Activated naive CD8-positive, alpha-beta T cell (primary cell): ENCODE results near the gene SNRK.

Source experiments
- H3K27ac Mint-ChIP-seq: one replicate; pipeline ENCODE4 v1.8.0; 2021; ENCODE audit warnings: mixed read lengths
- H3K27me3 Mint-ChIP-seq: one replicate; pipeline ENCODE4 v1.8.0; 2021; ENCODE audit warnings: mixed read lengths
- H3K36me3 Mint-ChIP-seq: one replicate; pipeline ENCODE4 v1.8.0; 2021; ENCODE audit warnings: mixed read lengths
- H3K4me1 Mint-ChIP-seq: one replicate; pipeline ENCODE4 v1.8.0; 2021; ENCODE audit warnings: low read depth, mixed read lengths
- H3K4me3 Mint-ChIP-seq: one replicate; pipeline ENCODE4 v1.8.0; 2021; ENCODE audit warnings: mild to moderate bottlenecking, mixed read lengths
- H3K9me3 Mint-ChIP-seq: one replicate; pipeline ENCODE4 v1.8.0; 2021; ENCODE audit warnings: low read depth, mixed read lengths

SNRK gene

DNA sequence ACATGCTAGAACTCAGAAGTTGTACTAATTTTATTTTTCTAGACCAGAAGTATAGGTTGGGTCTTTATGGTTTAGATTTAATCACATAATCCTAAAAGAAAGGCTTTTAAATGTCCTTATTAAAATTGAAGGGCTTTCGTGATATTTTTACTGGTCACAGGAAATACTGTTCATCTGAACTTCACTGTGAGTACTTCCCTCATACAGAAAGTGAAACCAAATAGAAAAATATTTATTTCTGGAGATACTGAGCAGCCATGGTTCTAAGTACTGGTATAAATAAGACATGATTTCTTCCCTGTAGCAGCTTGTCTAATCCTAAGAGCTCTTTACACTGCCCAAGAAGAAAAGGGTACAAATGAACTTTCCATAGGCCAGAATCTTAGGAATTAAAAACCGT is 2.0 kb downstream of the SNRK start:
- Mint-ChIP-seq H3K4me1 (peaks cover 57% of the 10 kb centered on the region), H3K27me3 (no peaks in the 10 kb centered on the region), H3K9me3 (no peaks in the 10 kb centered on the region), H3K27ac (peak overlapping the region; percentile 99), H3K36me3 (peaks cover 2% of the 10 kb centered on the region), H3K4me3 (peak overlapping the region; percentile 98)

DNA sequence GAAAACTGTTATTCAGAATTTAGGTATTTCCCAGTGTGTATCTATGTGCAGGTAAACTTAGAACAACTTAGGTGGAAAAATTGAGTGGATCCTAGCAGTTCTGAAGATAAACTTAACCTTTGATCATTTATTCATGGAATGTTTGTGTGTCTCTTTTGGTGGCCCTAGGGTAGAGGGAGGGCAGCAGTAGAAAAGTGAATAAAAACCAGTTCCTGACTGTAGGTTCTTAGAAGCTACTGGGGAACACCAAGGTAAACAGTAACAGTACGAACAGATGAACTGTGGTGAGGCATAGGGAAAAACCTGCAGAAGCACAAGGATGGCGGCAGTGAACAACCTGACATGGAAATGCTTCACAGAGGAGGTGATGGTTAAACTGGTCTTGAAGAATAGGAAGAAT is 2.5 kb downstream of the SNRK start:
- H3K4me1 Mint-ChIP-seq = peaks cover 59% of the 10 kb centered on the region
- peak overlapping the region; percentile 98 for H3K4me3 Mint-ChIP-seq
- peak overlapping the region; percentile 99 for H3K27ac Mint-ChIP-seq
- H3K27me3 Mint-ChIP-seq = no peaks in the 10 kb centered on the region
- peaks cover 2% of the 10 kb centered on the region for H3K36me3 Mint-ChIP-seq
- no peaks in the 10 kb centered on the region for H3K9me3 Mint-ChIP-seq

- peaks cover 65% of the 10 kb centered on the region for H3K4me1 Mint-ChIP-seq
- H3K4me3 Mint-ChIP-seq = peak overlapping the region; percentile 98
- no peaks in the 10 kb centered on the region for H3K9me3 Mint-ChIP-seq
- no peaks in the 10 kb centered on the region for H3K27me3 Mint-ChIP-seq
- peak overlapping the region; percentile 99 for H3K27ac Mint-ChIP-seq
- peaks cover 2% of the 10 kb centered on the region for H3K36me3 Mint-ChIP-seq
Measured at GRCh38 chr3:43289401-43289800, 3.1 kb downstream of the SNRK start.

DNA sequence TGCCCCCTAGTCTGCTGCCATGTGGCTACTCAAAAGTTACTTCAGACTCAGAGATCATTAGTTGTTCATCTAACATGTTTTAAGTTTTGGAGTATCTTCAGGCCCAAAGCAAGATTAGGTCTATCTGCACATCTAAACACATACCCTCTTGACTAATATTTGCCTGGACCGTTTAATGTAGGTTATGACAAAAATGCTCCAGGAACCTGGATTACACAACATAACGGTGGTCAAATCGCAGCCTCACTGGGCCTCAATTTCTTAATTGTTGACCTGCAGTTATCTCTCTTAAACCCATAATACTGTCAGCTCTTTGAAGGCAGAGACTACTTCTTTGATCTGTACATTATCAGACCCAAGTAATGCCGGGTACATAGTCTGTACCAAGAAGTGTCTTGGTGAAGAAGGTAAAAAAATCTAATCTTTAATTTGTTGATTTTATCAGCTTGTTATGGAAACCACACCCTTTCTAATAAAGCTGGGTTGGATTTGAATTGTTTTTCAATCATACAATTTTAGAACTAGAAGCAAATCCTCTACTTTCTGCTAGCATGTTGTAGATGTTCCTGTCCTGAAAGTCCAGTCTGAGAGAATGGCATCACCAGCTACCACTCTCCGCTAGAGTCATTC is 3.6 kb downstream of the SNRK start:
- H3K27ac Mint-ChIP-seq = peak overlapping the region; percentile 99

GRCh38 chr3:43290956-43291355 is 4.6 kb downstream of the SNRK start:
- H3K4me1 Mint-ChIP-seq = peaks cover 78% of the 10 kb centered on the region
- H3K27ac Mint-ChIP-seq = peak overlapping the region; percentile 99
- H3K27me3 Mint-ChIP-seq = no peaks in the 10 kb centered on the region
- peaks cover 2% of the 10 kb centered on the region for H3K36me3 Mint-ChIP-seq
- H3K4me3 Mint-ChIP-seq = peak overlapping the region; percentile 98
- no peaks in the 10 kb centered on the region for H3K9me3 Mint-ChIP-seq

More for the DNA sequence above, 3.6 kb downstream of the SNRK start:
- Mint-ChIP-seq H3K27me3 (no peaks in the 10 kb centered on the region), H3K9me3 (no peaks in the 10 kb centered on the region), H3K4me3 (peak overlapping the region; percentile 98), H3K36me3 (peaks cover 2% of the 10 kb centered on the region), H3K4me1 (peaks cover 71% of the 10 kb centered on the region)

DNA sequence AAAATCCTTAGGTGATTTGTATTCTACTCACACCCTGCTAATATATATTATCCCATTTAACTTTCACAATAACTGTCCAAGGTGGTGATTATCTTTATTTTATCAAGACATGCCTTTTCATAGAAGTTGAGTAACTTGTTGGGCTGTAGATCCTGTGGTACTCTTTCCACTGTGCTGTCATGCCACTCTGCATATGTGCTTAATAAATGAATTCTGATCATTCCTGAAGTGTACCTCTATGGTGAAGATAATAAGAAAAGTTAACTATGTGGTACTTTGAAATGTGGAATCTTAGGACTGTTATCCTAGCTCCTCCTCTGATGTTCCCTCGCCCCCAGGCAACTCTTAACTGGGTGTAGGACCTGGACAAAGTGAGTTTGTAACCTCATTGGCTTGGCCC is 5.2 kb downstream of the SNRK start:
- H3K9me3 Mint-ChIP-seq = no peaks in the 10 kb centered on the region
- H3K27me3 Mint-ChIP-seq = no peaks in the 10 kb centered on the region
- peak overlapping the region; percentile 99 for H3K27ac Mint-ChIP-seq
- peaks cover 83% of the 10 kb centered on the region for H3K4me1 Mint-ChIP-seq
- peaks cover 2% of the 10 kb centered on the region for H3K36me3 Mint-ChIP-seq
- peak overlapping the region; percentile 98 for H3K4me3 Mint-ChIP-seq

- Mint-ChIP-seq H3K4me1 (peaks cover 93% of the 10 kb centered on the region), H3K27ac (peak overlapping the region; percentile 90), H3K27me3 (no peaks in the 10 kb centered on the region), H3K9me3 (no peaks in the 10 kb centered on the region), H3K36me3 (peaks cover 5% of the 10 kb centered on the region), H3K4me3 (peak overlapping the region; percentile 61)
Measured at GRCh38 chr3:43294975-43295374, 8.6 kb downstream of the SNRK start.

- Mint-ChIP-seq H3K4me1 (peaks cover 88% of the 10 kb centered on the region), H3K36me3 (peaks cover 5% of the 10 kb centered on the region)
Measured at GRCh38 chr3:43296565-43296964, 10.2 kb downstream of the SNRK start.

DNA sequence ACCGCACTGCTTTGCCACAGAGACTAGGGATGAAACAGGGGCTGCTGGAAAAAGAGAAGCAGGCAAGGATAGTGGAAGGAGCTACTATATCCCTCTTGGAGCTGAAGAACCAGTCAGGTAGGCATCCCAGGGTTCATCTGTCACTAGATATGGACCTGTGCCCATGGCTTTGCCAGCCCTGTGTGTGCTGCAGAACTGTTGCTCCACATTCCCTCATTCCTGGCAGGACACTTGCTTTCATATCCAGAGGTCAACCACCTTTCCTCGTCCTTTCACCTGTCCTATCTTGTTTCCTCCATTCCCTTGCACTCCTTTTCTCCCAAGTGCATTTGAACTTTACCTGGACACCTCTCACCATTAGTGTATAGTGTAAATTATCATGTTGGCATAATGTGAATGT is 12.0 kb downstream of the SNRK start:
- Mint-ChIP-seq H3K4me3 (peak overlapping the region; percentile 81), H3K27me3 (no peaks in the 10 kb centered on the region), H3K27ac (peak overlapping the region; percentile 96), H3K36me3 (peaks cover 9% of the 10 kb centered on the region), H3K4me1 (peaks cover 87% of the 10 kb centered on the region), H3K9me3 (no peaks in the 10 kb centered on the region)

More at GRCh38 chr3:43296565-43296964, 10.2 kb downstream of the SNRK start:
- Mint-ChIP-seq H3K27me3 (no peaks in the 10 kb centered on the region), H3K4me3 (peak overlapping the region; percentile 81), H3K9me3 (no peaks in the 10 kb centered on the region), H3K27ac (peak overlapping the region; percentile 95)

GRCh38 chr3:43298761-43299160 is 12.4 kb downstream of the SNRK start:
- Mint-ChIP-seq H3K36me3 (peaks cover 13% of the 10 kb centered on the region), H3K27ac (peak overlapping the region; percentile 96), H3K27me3 (no peaks in the 10 kb centered on the region), H3K4me1 (peaks cover 89% of the 10 kb centered on the region), H3K4me3 (peak overlapping the region; percentile 81), H3K9me3 (no peaks in the 10 kb centered on the region)

DNA sequence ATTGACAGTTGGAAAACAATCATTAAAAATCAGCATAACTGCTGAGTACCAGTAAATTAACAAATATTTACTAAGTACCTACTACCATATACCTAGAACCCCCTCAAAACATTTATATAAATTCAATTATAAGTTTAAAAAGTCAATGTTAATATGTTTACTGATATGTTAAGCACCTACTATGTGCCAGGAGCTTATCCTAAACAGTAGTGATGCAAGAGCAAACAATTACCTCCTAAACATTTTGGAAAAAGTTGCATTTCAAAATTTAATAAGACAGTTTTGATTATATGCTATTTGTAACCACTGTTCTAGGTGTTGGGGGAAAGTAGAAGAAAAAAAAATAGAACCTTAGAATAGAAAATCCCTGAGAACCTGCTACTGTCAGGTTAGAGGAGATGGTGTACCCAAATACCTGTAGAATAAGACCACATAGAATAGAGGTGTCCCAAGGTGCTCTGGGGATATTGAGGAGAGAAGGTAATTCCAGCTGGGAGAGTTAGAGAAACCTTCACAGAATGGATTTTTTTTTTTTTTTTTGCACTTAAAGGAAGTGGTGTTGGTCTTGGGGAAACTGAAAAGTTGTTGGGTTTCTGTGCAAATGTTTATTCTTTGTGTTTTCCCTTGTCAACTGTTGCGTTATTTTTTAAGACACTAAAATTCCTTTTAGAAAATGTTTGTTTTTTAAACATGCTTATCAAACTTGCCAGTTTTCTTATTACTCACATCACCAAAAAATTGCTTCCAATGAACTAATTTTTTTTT is 16.0 kb downstream of the SNRK start:
- Mint-ChIP-seq H3K27me3 (no peaks in the 10 kb centered on the region), H3K4me1 (peaks cover 83% of the 10 kb centered on the region), H3K36me3 (peaks cover 21% of the 10 kb centered on the region), H3K9me3 (no peaks in the 10 kb centered on the region), H3K27ac (peak overlapping the region; percentile 96), H3K4me3 (peak overlapping the region; percentile 73)

DNA sequence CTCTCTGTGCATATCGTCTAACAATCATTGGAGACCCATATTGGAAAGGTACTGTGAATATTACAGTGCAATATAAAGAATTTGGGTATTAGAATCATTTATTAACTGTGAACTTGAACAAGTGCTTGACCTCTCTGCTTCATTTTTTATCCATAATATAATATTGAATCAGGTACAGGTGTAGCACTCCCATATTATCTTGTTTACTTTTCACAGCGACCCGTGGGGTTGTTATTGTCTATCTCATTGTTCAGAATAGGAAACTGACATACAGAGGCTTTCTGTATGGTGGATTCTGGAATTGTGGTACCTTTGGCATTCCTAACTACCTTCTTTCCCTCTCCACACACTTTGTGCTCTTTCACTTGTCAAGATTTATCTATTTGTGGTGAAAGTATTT is 17.8 kb downstream of the SNRK start:
- H3K4me3 Mint-ChIP-seq = peak overlapping the region; percentile 19
- no peaks in the 10 kb centered on the region for H3K27me3 Mint-ChIP-seq
- peaks cover 6% of the 10 kb centered on the region for H3K9me3 Mint-ChIP-seq
- H3K27ac Mint-ChIP-seq = peak overlapping the region; percentile 96
- peaks cover 30% of the 10 kb centered on the region for H3K36me3 Mint-ChIP-seq
- peaks cover 86% of the 10 kb centered on the region for H3K4me1 Mint-ChIP-seq

DNA sequence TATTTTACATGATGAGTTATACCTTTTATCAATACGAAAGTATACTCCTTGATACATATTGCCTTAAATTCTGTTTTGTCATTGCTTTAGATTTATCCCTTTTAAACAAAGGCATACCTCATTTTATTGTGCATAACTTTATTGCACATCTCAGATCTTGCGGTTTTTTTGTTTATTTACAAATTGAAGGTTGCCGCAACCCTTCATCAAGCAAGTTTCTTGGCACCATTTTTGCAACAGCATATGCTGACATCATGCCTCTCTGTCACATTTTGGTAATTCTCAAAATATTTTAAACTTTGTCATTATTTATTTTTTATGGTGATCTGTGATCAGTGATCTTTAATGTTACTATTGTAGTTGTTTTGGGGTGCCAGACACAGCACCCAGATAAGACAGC is 20.9 kb downstream of the SNRK start:
- Mint-ChIP-seq H3K27ac (peak overlapping the region; percentile 93), H3K4me1 (peaks cover 92% of the 10 kb centered on the region), H3K27me3 (no peaks in the 10 kb centered on the region), H3K9me3 (peaks cover 6% of the 10 kb centered on the region), H3K4me3 (peak overlapping the region; percentile 51), H3K36me3 (peaks cover 42% of the 10 kb centered on the region)

GRCh38 chr3:43307649-43308048 is 21.3 kb downstream of the SNRK start:
- peaks cover 92% of the 10 kb centered on the region for H3K4me1 Mint-ChIP-seq
- H3K36me3 Mint-ChIP-seq = peaks cover 44% of the 10 kb centered on the region
- H3K4me3 Mint-ChIP-seq = peak overlapping the region; percentile 51

More at GRCh38 chr3:43307649-43308048, 21.3 kb downstream of the SNRK start:
- Mint-ChIP-seq H3K27ac (peak overlapping the region; percentile 93), H3K9me3 (peaks cover 6% of the 10 kb centered on the region), H3K27me3 (no peaks in the 10 kb centered on the region)
